SU-DHL-6 (cell line): ENCODE results near the gene NPAS2.

Source experiments
- H2AFZ ChIP-seq: fragments of 200-600 bp; sonication (generic); 2 replicates; pipeline ENCODE4 v1.6.1; 2014; ENCODE audit warnings: low read depth, mild to moderate bottlenecking, moderate library complexity, mixed read lengths, antibody characterized with exemption, low read length; ENCODE audit not compliant: severe bottlenecking
- H3F3A ChIP-seq: fragments of 200-600 bp; shearing (Covaris generic); 2 replicates; pipeline ENCODE4 v1.6.0; 2016; ENCODE audit warnings: antibody characterized with exemption, mild to moderate bottlenecking; ENCODE audit not compliant: insufficient read depth
- H3K27ac ChIP-seq: fragments of 200-600 bp; sonication (generic); 2 replicates; pipeline ENCODE4 v1.5.1; 2016; ENCODE audit warnings: low read depth, mild to moderate bottlenecking, low read length, moderate library complexity, mixed read lengths
- H3K27me3 ChIP-seq: fragments of 200-600 bp; sonication (generic), shearing (Covaris generic); 2 replicates; pipeline ENCODE4 v1.6.0; 2014; ENCODE audit warnings: mild to moderate bottlenecking, low read length
- H3K36me3 ChIP-seq: fragments of 200-600 bp; sonication (generic); 2 replicates; pipeline ENCODE4 v1.6.1; 2014; ENCODE audit warnings: mild to moderate bottlenecking, low read length, mixed read lengths
- H3K4me2 ChIP-seq: fragments of 300-600, 200-600 bp; shearing (Covaris generic), sonication (generic); 2 replicates; pipeline ENCODE4 v1.6.0; 2014; ENCODE audit warnings: low read length, low read depth, mild to moderate bottlenecking; ENCODE audit not compliant: poor library complexity, severe bottlenecking
- H3K4me3 ChIP-seq: fragments of 200-600 bp; sonication (generic); 2 replicates; pipeline ENCODE4 v1.5.1; 2014; ENCODE audit warnings: antibody characterized with exemption, low read length, mild to moderate bottlenecking, mixed read lengths; ENCODE audit not compliant: insufficient read depth, poor library complexity, severe bottlenecking
- H3K79me2 ChIP-seq: fragments of 200-600 bp; sonication (generic); 2 replicates; pipeline ENCODE4 v1.6.1; 2014; ENCODE audit warnings: mild to moderate bottlenecking, low read length, moderate library complexity; ENCODE audit not compliant: insufficient read depth
- H3K9ac ChIP-seq: fragments of 200-600 bp; sonication (generic); 2 replicates; pipeline ENCODE4 v1.7.0; 2014; ENCODE audit warnings: mild to moderate bottlenecking, low read length
- H3K9me2 ChIP-seq: fragments of 200-600 bp; sonication (generic); replicated peaks from 2 replicates; pipeline ENCODE4 v1.6.1; 2014; ENCODE audit warnings: low read length; ENCODE audit not compliant: insufficient read depth
- H3K9me3 ChIP-seq: fragments of 200-600 bp; sonication (generic); 2 replicates; pipeline ENCODE4 v1.6.1; 2014; ENCODE audit warnings: low read length, mixed read lengths; ENCODE audit not compliant: insufficient read depth
- H4K20me1 ChIP-seq: fragments of 200-600 bp; sonication (generic); 2 replicates; pipeline ENCODE4 v1.6.1; 2014; ENCODE audit warnings: low read depth, mild to moderate bottlenecking, antibody characterized with exemption, low read length, moderate library complexity, mixed read lengths
- EZH2phosphoT487 ChIP-seq: fragments of 200-600 bp; sonication (generic), shearing (Covaris generic); conservative IDR thresholded peaks from 2 replicates; pipeline ENCODE4 v1.6.1; 2018; ENCODE audit warnings: mild to moderate bottlenecking, antibody characterized with exemption, low read length, moderate library complexity, mixed read lengths
- TF ChIP-seq, protein P1 (sequence below): fragments of 200-600 bp; sonication (generic); IDR thresholded peaks from one replicate; pipeline ENCODE4 v1.5.1; 2017; ENCODE audit warnings: antibody characterized with exemption, mild to moderate bottlenecking, low read length, moderate library complexity; ENCODE audit not compliant: insufficient read depth, poor library complexity, severe bottlenecking

Gene NPAS2

DNA sequence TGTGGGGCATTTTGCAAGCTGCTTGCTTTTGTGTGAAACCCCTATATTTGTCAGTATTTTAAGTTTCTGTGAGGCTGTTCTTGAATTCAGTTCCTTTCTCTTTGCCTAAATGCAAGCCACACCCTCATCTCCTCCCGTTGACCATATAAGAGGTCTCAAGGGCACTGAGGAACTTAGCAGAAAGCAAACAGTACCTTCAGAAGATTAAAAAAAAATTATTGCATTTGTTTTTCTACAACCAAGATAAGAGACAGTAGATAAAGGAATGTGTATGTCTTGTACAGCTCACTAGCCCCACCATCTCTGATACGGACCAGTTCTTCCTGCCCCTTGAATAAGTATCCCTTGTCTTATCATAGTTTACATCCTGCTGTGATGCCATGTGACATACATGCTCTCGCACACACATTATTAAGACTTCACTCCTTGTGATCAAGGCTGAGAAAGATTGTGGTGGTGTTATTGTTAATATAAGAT, 64.2 kb downstream of the NPAS2 start:
- H3K27me3 ChIP-seq = no peaks in the 10 kb centered on the region
- H3K9me3 ChIP-seq = no peaks in the 10 kb centered on the region
- no peaks in the 10 kb centered on the region for H4K20me1 ChIP-seq
- no peaks in the 10 kb centered on the region for H3K36me3 ChIP-seq
- H3K9ac ChIP-seq = no peak overlapping the region
- H3K4me2 ChIP-seq = no peak overlapping the region
- H3K4me3 ChIP-seq = no peak overlapping the region
- TF ChIP-seq, protein P1, sequence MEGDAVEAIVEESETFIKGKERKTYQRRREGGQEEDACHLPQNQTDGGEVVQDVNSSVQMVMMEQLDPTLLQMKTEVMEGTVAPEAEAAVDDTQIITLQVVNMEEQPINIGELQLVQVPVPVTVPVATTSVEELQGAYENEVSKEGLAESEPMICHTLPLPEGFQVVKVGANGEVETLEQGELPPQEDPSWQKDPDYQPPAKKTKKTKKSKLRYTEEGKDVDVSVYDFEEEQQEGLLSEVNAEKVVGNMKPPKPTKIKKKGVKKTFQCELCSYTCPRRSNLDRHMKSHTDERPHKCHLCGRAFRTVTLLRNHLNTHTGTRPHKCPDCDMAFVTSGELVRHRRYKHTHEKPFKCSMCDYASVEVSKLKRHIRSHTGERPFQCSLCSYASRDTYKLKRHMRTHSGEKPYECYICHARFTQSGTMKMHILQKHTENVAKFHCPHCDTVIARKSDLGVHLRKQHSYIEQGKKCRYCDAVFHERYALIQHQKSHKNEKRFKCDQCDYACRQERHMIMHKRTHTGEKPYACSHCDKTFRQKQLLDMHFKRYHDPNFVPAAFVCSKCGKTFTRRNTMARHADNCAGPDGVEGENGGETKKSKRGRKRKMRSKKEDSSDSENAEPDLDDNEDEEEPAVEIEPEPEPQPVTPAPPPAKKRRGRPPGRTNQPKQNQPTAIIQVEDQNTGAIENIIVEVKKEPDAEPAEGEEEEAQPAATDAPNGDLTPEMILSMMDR = no peak
- no peak for TF ChIP-seq EZH2phosphoT487
- H3K79me2 ChIP-seq = no peaks in the 10 kb centered on the region
- no peak overlapping the region for H2AFZ ChIP-seq
- no peaks in the 10 kb centered on the region for H3F3A ChIP-seq
- H3K27ac ChIP-seq = no peak overlapping the region
- H3K9me2 ChIP-seq = no peaks in the 10 kb centered on the region

DNA sequence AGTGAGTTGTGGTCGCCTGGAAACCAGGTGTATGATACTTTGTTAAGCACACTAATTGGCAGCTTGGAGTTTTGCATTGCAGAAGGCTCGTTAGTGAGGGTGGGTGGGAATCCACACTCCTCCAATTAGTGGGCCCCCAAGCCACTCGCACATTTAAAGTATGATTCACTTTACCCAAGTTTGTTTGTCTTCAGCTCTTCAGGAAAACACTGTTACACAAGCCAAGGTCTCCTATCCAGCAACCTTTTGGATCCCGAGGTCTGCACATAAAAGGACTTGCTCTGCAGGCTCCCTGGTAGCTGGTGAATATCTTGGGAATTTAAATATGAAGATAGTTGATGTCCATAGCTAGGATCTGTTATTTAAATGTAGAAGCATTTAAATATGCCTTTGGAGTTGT, 66.1 kb downstream of the NPAS2 start:
- Histone ChIP-seq H3K79me2 (no peaks in the 10 kb centered on the region), H3K9ac (no peak overlapping the region), H3K9me3 (no peaks in the 10 kb centered on the region), H3K9me2 (no peaks in the 10 kb centered on the region), H3K27me3 (no peaks in the 10 kb centered on the region), H3F3A (no peaks in the 10 kb centered on the region), H3K36me3 (no peaks in the 10 kb centered on the region), H3K4me3 (no peak overlapping the region), H3K4me2 (no peak overlapping the region), H3K27ac (no peak overlapping the region), H4K20me1 (no peaks in the 10 kb centered on the region), H2AFZ (no peak overlapping the region)
- TF ChIP-seq EZH2phosphoT487 = no peak
- TF ChIP-seq, protein P1 = no peak

DNA sequence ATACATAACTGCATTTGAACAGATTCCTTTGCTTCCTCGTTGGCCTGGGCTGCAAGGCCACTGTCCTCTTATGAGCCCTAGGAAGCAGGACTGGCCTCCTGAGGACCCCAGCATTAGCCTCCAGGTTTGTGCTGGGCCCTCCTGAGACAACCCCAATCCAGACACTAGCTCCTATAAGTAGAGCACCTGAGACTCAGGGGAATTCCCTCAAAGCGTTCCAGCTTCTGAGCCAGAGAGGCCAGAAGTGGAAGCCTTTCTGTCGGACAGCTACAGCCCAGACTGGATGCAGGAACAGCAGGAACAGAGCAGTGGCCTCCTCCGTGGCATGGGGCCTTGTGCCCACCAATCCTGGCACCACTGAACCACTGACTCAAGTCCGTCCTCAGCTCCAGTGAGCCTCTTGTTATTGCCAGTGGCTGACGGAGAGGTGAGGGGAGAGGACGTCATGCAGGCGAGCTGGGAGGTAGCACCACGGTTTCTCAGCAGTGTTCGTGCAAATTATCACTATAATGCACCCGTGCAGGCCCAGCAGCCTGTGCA, 67.2 kb downstream of the NPAS2 start:
- Histone ChIP-seq H3K27ac (no peak overlapping the region), H4K20me1 (no peaks in the 10 kb centered on the region), H3K9ac (no peak overlapping the region), H3K36me3 (no peaks in the 10 kb centered on the region), H3K4me2 (no peak overlapping the region), H3K79me2 (no peaks in the 10 kb centered on the region), H3K27me3 (no peaks in the 10 kb centered on the region), H2AFZ (no peak overlapping the region), H3F3A (no peaks in the 10 kb centered on the region), H3K9me3 (no peaks in the 10 kb centered on the region), H3K9me2 (no peaks in the 10 kb centered on the region), H3K4me3 (no peak overlapping the region)
- no peak for TF ChIP-seq EZH2phosphoT487
- TF ChIP-seq, protein P1 = no peak
